GM19463 (cell line): ENCODE measurements around the gene COG1.
A peak's percentile ranks its signal among the peaks of the same experiment; 100 is the strongest.

Source experiments
- ATAC-seq: cut with Tn5 transposase; IDR thresholded peaks from one replicate; pipeline ENCODE4 v1.9.1; 2021; ENCODE audit warnings: mild to moderate bottlenecking, moderate library complexity; ENCODE audit not compliant: unreplicated experiment

Gene COG1

GRCh38 chr17:73227944-73228343, 35.1 kb downstream of the COG1 start:
- no peak for ATAC-seq

DNA sequence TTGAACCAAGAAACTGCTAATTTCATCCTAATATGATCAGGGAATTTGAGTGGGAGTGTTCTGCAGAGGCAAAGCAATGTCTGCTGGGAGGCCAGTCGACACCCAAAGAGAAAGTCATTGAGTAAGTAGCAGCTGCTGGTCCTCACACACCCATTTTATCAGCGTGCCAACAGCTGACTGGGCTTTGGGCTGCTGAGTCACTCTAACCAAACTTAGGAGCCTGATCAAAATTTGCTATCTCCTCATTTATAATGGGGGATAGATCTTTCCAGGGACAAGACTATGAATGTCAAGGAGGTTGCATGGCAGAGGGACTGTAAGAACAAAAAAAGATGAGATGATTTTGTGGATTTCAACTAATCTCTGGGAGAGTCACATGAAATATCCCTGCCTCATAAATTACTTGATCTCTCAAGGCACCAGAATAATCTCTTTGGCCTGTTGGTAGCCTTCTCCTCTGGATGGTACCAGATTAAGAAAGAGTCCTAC, 35.9 kb downstream of the COG1 start:
- no peak for ATAC-seq

GRCh38 chr17:73230088-73230487, 37.2 kb downstream of the COG1 start:
- ATAC-seq = no peak

DNA sequence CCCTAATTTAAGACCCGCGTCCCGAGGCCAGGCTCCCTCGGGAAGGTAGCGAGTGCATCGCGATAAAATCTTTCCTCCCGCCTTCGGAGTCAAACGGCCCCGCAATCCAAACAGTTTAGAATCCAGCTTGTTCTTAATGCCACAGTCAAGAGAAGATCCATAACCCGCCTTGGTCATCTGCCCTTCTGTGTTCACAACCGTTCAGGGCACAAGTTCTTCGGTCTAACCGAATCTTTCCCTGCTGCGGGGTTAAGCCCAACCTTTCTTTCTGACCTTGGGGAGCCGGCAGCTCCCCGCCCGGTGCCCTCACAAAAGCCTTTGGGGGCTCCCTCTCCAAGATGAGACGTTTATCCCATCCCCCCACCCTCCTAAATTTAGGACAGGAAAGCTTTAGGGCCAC, 38.5 kb downstream of the COG1 start:
- ATAC-seq = no peak

DNA sequence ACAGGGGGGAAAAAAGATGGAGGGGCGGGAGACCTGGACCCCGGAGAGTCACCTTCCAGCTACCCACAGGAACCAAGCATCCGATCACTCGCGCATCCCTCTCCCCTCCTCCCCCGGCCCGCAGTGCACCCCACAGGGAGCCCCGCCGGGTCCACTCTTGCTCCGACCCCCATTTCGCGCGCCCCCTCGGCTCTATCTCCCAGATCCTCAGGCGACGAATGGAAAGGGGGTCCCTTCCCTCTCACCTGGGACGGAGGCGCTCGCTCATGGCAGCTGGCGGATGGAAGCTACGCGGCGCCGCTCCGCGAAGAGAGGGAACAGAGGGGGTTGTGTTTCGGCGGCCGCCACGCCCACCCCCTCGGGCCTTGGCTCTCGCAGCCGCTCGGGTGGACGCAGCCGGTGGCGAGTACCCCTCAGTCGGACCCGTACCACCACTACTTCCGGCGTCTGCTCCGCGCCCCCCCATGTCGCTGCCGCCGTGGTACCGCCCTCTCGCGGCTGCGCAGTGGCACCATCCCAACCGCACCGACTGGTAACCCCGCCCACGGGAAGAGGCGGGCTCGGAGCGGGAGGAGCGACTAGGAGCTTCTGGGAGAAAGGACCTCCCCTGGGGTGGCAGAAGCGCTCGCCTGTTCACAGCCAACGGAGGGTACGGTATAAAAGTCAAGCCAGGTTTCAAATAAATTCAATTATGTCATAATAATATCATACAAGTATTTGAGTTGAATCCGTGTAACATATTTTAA, 39.2 kb downstream of the COG1 start:
- peak; percentile 79 for ATAC-seq

DNA sequence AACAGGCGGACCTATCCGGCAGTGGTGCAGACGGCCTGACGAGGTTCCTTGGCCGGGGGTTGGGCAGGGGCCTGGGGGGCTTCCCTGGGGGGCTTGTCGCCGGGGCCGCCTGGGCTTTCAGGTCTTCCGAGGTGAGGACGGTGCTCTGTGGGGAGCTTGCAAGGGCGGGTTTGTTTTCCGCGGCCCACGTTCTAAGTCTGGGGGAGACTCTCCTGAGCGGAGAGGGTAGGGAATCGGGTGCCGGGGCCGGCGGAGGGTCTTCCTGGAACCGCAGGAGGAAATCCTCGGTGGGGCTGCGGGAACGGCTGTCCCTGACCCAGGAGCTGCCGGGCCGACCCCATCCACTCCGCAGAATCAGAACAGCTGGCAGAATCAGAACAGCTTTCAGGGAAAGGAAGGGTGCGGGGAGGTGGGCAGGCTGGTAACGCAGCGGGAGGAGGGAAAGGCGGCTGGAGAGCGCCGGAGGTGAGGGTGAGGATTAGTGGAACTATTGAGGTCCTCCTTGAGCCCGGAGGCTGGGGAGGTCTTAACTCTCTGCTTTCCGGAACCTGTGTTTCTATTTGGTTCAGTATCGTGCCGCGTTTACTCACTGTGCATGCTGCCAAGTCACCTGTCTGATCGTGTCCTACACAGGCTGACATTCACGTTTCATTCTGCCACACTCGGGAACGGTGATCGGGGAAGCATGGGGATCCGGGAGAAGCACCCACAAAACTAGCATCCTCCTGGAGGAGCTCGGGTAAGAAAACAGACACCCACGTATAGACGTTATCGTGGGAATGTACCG, 39.9 kb downstream of the COG1 start:
- peak; percentile 29 for ATAC-seq

GRCh38 chr17:73234736-73235135, 41.9 kb downstream of the COG1 start:
- ATAC-seq = no peak

DNA sequence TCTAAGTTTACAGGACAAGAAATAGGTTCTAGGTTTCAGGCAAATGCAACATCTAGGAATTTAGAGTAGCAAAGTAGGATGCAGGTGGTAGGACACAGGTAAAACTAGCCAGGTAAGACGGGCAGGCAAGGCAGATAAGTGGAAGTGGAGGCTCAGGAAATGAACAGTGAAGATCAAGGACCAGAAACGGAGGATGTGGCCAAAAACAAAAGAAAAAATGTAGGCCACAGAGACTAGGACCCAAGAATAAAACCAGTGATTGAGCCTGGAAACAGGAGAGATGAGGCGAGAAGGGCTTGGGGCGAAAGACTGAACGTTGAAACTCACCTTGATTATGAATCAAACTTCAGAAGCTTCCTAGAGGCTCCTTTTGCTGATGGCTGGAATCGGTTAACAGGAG, 44.9 kb downstream of the COG1 start:
- no peak for ATAC-seq

DNA sequence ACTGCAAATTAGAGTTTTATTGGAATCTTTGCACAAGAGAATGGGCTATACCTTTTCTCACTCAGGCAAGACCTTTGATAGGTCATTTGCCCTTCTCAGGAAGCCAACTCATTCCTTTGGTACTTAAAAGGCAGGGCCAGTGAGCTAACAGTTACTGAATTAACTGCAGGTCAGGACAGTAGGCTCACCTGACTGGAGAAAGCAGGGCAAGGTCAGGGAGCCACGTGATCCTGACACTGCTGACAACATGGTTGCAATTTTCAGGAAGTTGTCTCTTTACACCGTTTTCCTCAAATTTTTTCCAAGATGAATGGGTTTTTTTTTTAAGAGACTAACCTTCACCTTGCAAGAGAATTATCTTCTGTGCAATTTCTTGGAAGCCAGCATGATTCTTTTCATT, 47.7 kb downstream of the COG1 start:
- ATAC-seq = no peak

DNA sequence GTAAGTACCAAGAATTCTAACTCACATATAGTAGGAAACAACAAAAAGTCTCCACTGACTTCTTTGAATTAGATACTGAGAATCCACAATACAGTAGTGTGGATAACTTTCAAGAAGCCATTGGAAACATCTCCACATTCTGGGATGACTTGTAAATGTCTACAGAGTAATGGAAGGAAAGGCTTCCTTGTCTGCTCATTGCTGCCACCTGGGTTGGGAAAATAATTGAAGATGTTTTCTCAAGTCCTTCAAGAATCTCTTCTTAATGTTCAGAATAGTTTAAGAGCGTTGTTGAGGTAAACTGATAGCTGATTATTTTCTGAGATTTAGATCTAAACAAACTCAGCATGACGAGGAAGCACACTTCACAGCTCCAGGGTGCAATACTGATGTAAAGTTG, 54.9 kb downstream of the COG1 start:
- ATAC-seq = no peak

DNA sequence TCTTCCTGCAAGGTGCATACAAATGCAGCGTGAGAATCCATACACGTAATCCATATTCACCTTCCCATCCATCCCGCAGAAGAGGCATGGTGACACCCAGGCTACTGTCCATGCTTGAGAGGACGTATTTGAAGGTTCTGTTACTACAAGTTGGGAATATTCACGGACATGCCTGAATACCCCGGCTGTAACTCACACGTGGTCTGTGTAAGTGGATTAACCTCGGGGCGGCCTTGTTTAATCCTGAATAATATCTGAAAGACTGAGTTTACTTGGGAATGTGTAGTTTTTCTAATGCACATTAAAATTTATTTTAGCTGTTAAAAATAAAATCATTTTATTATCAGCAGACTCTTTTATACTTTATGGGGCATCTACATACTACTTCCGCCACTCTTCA, 55.7 kb downstream of the COG1 start:
- no peak for ATAC-seq

GRCh38 chr17:73249700-73250099, 56.8 kb downstream of the COG1 start:
- ATAC-seq = no peak

DNA sequence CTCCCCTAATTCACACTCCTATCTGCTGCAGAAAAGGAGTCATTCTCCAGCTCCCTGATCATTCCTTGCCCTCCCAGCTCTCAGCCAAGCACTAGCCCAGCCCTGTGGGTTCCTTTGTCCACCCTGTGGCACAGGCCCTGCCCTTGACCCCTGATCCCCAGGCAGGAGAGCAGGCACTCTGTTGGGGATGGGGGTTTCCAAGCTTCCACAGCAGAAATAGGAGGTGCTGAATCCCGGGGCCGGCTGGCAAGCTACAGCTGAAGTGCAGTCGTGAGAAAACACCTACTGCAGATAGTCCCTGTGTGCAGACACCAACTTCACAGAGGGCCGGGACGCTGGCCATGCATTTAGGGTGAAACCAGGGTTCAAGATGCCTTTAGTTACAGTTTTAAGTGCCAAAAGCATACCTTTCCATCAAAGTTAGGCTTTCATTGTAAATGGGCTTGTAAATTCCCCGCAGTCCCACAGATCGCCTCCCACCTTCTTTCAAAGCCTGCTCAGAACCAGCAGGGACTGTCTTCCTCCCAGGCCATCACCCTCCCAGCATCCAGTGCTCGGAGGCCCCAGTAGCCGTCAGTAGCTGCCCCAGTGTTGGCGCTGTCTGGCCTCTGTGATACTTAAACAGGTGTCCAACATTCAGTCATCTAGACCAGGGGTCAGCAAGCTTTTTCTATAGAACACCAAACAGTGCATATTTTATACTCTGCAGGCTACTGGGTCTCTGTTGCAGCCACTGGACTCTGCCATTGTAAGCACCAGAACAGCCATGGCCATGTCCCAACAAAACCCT, 58.2 kb downstream of the COG1 start:
- no peak for ATAC-seq

DNA sequence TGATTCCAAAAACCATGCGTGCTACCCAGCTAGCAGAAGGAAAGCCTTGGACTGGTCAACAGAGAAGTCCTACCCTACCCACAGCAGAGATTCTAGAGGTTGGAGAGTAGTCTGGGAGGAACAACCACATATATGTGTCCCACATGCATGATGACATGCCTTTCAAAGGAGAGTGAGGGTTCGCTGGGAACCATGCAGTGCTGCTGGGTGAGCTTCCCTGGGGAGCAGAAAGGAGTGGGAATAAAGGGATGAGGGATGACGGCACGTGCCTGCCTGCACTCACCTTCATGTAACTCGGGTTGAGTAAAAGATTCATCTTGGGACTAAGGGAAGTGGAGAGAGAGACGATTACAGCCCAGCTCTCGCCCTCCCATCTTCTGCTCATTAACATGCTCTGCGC, 59.0 kb downstream of the COG1 start:
- no peak for ATAC-seq

- ATAC-seq = peak; percentile 60
Measured at GRCh38 chr17:73255671-73256181, 62.9 kb downstream of the COG1 start.

GRCh38 chr17:73256220-73256619, 63.4 kb downstream of the COG1 start:
- no peak for ATAC-seq

DNA sequence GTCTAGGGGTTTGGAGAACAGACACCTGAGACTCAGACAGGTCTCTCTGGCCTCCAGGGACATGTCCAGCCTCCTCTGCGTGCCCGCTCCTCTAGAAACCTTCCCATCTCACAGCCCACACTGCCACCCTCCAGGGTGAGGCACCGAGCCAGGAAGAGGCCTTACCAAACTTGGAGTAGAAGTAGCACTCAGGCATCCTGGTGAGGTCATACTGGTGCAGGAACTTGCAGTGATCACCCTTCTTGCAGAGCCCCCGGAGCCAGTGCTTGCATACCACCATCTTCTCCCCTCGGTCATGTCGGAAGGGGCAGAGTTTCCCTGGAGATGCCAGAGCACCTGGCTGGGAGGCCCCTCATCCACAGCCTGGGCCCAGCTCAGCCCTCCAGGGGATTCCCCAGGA, 64.7 kb downstream of the COG1 start:
- ATAC-seq = no peak
